GM23248 (cell line): ENCODE data around the gene DRD2.

Experiments
- EZH2 ChIP-seq: fragments of 200-600 bp; sonication (generic); IDR thresholded peaks from 2 replicates; pipeline ENCODE4 v1.6.1; 2018; ENCODE audit warnings: antibody characterized with exemption, mild to moderate bottlenecking; ENCODE audit not compliant: insufficient read depth, poor library complexity, severe bottlenecking
- EZH2phosphoT487 ChIP-seq: fragments of 200-600 bp; sonication (generic); IDR thresholded peaks from 2 replicates; pipeline ENCODE4 v1.6.1; 2018; ENCODE audit warnings: antibody characterized with exemption, moderate library complexity, mild to moderate bottlenecking, low read depth; ENCODE audit not compliant: insufficient read depth

DNA sequence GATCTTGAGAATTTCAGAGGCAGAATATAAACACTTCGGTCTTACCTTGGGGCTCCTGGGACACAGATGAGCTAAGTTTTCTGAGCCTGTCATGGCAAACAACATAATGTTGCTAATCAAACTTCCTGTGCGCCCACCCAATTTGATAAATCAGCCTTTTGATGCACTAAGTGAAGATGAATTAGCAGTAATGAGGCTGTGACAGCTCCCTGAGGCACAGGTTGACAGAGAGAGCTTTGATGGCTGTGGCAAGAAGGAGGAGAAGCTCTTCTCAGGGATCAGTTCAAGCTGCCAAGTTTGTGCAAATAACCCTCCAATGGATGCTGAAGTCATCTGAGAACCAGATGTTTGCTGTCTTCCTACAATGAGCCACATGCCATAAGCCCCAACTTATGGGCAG is 34.4 kb downstream of the DRD2 start:
- TF ChIP-seq EZH2 (no peak), EZH2phosphoT487 (no peak)
